Astrocyte (in vitro differentiated cells and primary cell): ENCODE measurements around the gene CD24. TPM values are rescaled to one million over a fixed set of nuclear protein-coding genes. Genes with fewer than 3 reads are reported as not detected.

Experiments used
- DNase-seq: peaks from one replicate; pipeline ENCODE4 v3.0.0-alpha.2; 2010; ENCODE audit warnings: low read depth
- FAIRE-seq: peaks from 2 replicates; lab custom pipeline; 2011; peaks lifted over from hg19 to GRCh38; lab: Jason Lieb, UNC
- H2AFZ ChIP-seq: 2 replicates; pipeline ENCODE4 v1.6.0; 2012; ENCODE audit warnings: low read depth, low read length, inconsistent platforms
- H3K27ac ChIP-seq: 2 replicates; pipeline ENCODE4 v1.5.1; 2011; ENCODE audit warnings: low read depth, low read length, inconsistent platforms
- H3K27me3 ChIP-seq: 2 replicates; pipeline ENCODE4 v1.6.0; 2011; ENCODE audit warnings: low read length, inconsistent platforms; ENCODE audit not compliant: insufficient read depth
- H3K36me3 ChIP-seq: 2 replicates; pipeline ENCODE4 v1.5.1; 2011; ENCODE audit warnings: low read length, inconsistent platforms; ENCODE audit not compliant: insufficient read depth
- H3K4me1 ChIP-seq: 2 replicates; pipeline ENCODE4 v1.5.1; 2011; ENCODE audit warnings: low read length, inconsistent platforms; ENCODE audit not compliant: insufficient read depth
- H3K4me2 ChIP-seq: 2 replicates; pipeline ENCODE4 v1.6.0; 2012; ENCODE audit warnings: low read length, inconsistent platforms
- H3K4me3 ChIP-seq: 2 replicates; pipeline ENCODE4 v1.5.1; 2011; ENCODE audit warnings: low read depth, mild to moderate bottlenecking, low read length, inconsistent platforms; ENCODE audit not compliant: insufficient read depth
- H3K79me2 ChIP-seq: 2 replicates; pipeline ENCODE4 v1.6.0; 2012; ENCODE audit warnings: mild to moderate bottlenecking, low read length, inconsistent platforms; ENCODE audit not compliant: insufficient read depth
- H3K9ac ChIP-seq: 2 replicates; pipeline ENCODE4 v1.6.0; 2012; ENCODE audit warnings: mild to moderate bottlenecking, low read length, inconsistent platforms
- H3K9me3 ChIP-seq: 2 replicates; pipeline ENCODE4 v1.5.1; 2012; ENCODE audit warnings: low read depth, mild to moderate bottlenecking, low read length, inconsistent platforms; ENCODE audit not compliant: insufficient read depth
- H4K20me1 ChIP-seq: 2 replicates; pipeline ENCODE4 v1.6.0; 2012; ENCODE audit warnings: low read length, inconsistent platforms; ENCODE audit not compliant: insufficient read depth
- H3K27ac Mint-ChIP-seq: one replicate; pipeline ENCODE4 v1.8.0; 2021; ENCODE audit warnings: mild to moderate bottlenecking, mixed read lengths; ENCODE audit not compliant: unreplicated experiment
- H3K27me3 Mint-ChIP-seq: one replicate; pipeline ENCODE4 v1.8.0; 2021; ENCODE audit warnings: low read depth, mixed read lengths; ENCODE audit not compliant: unreplicated experiment
- H3K36me3 Mint-ChIP-seq: one replicate; pipeline ENCODE4 v1.8.0; 2021; ENCODE audit warnings: low read depth, mixed read lengths; ENCODE audit not compliant: unreplicated experiment
- H3K4me1 Mint-ChIP-seq: one replicate; pipeline ENCODE4 v1.8.0; 2021; ENCODE audit warnings: low read depth, mixed read lengths; ENCODE audit not compliant: unreplicated experiment
- H3K4me3 Mint-ChIP-seq: one replicate; pipeline ENCODE4 v1.8.0; 2021; ENCODE audit warnings: mild to moderate bottlenecking, moderate library complexity, mixed read lengths; ENCODE audit not compliant: unreplicated experiment
- H3K9me3 Mint-ChIP-seq: one replicate; pipeline ENCODE4 v1.8.0; 2021; ENCODE audit warnings: mild to moderate bottlenecking, mixed read lengths; ENCODE audit not compliant: unreplicated experiment
- EZH2 ChIP-seq: IDR thresholded peaks from 2 replicates; pipeline ENCODE4 v1.6.1; 2012; ENCODE audit warnings: mild to moderate bottlenecking, low read length, inconsistent platforms; ENCODE audit not compliant: insufficient read depth
- total RNA-seq: library from RNA; stranded (reverse); gene quantifications from 2 replicates; pipeline ENCODE4 v1.2.1, GENCODE V29; 2021
- TF ChIP-seq, protein P1 (sequence below): IDR thresholded peaks from 2 replicates; pipeline ENCODE4 v1.5.1; 2011; ENCODE audit warnings: low read depth, mild to moderate bottlenecking, inconsistent platforms, low read length, moderate library complexity; ENCODE audit not compliant: insufficient read depth

Gene CD24
- total RNA-seq, 1 donor from 2014 or later: 95.1 TPM

DNA sequence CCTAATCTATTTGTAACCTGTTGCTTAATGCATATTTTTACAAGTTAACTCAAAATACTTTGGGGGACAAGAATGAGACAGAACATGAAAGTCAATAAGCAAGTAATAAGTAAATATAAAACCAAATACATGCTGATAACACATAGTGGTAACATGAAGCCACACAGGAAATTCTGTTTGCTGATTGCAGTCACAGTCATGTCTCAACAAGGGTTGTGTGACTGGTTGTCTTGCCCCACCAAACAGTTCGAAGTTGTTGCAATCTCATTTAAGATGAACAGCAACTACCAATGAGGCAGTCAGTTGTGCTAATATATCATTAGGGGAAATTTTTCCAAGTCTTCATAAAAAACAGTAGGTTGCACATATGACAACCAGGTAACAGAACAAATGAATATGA lies 14.5 kb downstream of the CD24 start:
- H3K4me3 Mint-ChIP-seq: no peak overlapping the region
- TF ChIP-seq, protein P1, sequence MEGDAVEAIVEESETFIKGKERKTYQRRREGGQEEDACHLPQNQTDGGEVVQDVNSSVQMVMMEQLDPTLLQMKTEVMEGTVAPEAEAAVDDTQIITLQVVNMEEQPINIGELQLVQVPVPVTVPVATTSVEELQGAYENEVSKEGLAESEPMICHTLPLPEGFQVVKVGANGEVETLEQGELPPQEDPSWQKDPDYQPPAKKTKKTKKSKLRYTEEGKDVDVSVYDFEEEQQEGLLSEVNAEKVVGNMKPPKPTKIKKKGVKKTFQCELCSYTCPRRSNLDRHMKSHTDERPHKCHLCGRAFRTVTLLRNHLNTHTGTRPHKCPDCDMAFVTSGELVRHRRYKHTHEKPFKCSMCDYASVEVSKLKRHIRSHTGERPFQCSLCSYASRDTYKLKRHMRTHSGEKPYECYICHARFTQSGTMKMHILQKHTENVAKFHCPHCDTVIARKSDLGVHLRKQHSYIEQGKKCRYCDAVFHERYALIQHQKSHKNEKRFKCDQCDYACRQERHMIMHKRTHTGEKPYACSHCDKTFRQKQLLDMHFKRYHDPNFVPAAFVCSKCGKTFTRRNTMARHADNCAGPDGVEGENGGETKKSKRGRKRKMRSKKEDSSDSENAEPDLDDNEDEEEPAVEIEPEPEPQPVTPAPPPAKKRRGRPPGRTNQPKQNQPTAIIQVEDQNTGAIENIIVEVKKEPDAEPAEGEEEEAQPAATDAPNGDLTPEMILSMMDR: no peak
- TF ChIP-seq EZH2: no peak
- H3K9me3 Mint-ChIP-seq: no peaks in the 10 kb centered on the region
- H2AFZ ChIP-seq: no peak overlapping the region
- H3K27me3 Mint-ChIP-seq: peaks cover 2% of the 10 kb centered on the region
- no peaks in the 10 kb centered on the region for H3K4me1 Mint-ChIP-seq
- H3K36me3 Mint-ChIP-seq: no peaks in the 10 kb centered on the region
- DNase-seq: no peak
- H3K79me2 ChIP-seq: no peaks in the 10 kb centered on the region
- no peak for FAIRE-seq
- no peak overlapping the region for H3K27ac Mint-ChIP-seq
- H3K4me3 ChIP-seq: no peak overlapping the region
- H3K27ac ChIP-seq: no peak overlapping the region
- H3K27me3 ChIP-seq: no peaks in the 10 kb centered on the region
- no peak overlapping the region for H3K4me2 ChIP-seq
- no peaks in the 10 kb centered on the region for H4K20me1 ChIP-seq
- no peak overlapping the region for H3K9ac ChIP-seq
- H3K4me1 ChIP-seq: no peaks in the 10 kb centered on the region
- no peaks in the 10 kb centered on the region for H3K36me3 ChIP-seq
- H3K9me3 ChIP-seq: no peaks in the 10 kb centered on the region

DNA sequence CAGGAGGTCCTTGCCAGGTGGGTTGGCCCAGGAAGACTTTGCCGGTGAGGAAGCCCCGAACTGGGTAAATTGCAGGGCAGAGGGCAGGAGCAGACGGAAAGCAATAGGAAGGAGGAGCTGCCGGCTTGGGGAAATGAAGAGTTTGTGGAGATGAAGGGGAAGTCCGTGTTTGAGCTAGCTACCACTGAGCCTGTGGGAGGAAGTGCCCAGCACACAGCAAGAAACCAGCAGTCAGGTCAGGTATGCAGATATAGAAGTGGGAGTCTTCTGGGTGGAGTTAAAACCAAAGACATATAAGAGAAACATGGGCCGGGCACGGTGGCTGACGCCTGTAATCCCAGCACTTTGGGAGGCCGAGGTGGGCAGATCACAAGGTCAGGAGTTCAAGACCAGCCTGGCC lies 34.7 kb downstream of the CD24 start:
- Histone ChIP-seq H3K9ac (no peak overlapping the region), H3K79me2 (no peaks in the 10 kb centered on the region), H2AFZ (no peak overlapping the region), H3K27ac (no peak overlapping the region), H4K20me1 (no peaks in the 10 kb centered on the region), H3K27me3 (peaks cover 2% of the 10 kb centered on the region), H3K4me3 (no peak overlapping the region), H3K36me3 (no peaks in the 10 kb centered on the region), H3K4me2 (no peak overlapping the region), H3K4me1 (no peaks in the 10 kb centered on the region), H3K9me3 (no peaks in the 10 kb centered on the region)
- Mint-ChIP-seq H3K27ac (no peak overlapping the region), H3K4me3 (no peak overlapping the region), H3K9me3 (no peaks in the 10 kb centered on the region), H3K27me3 (peaks cover 12% of the 10 kb centered on the region), H3K36me3 (no peaks in the 10 kb centered on the region), H3K4me1 (no peaks in the 10 kb centered on the region)
- no peak for TF ChIP-seq EZH2
- TF ChIP-seq, protein P1: no peak
- FAIRE-seq (no peak), DNase-seq (no peak)

DNA sequence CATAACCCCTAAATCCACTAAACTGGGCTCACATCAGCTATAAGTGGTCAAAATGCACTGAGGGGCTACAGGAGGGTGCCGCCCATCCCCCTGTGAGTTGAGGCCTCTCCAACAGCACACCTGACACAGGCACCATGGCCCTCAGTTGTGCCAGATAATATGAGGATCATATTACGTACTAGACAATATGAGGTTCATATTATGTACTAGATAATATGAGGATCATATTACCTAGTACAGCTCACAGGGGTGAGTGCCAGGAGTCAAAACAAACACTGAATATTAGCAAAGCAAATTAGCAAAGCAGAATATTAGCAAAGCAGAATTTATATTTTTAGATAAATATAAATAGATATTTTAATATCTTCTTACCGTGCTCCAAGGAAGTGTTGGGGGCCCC lies 35.3 kb downstream of the CD24 start:
- no peaks in the 10 kb centered on the region for H3K36me3 ChIP-seq
- no peaks in the 10 kb centered on the region for H3K4me1 ChIP-seq
- no peak overlapping the region for H2AFZ ChIP-seq
- Mint-ChIP-seq H3K4me3 (no peak overlapping the region), H3K27ac (no peak overlapping the region), H3K27me3 (peaks cover 12% of the 10 kb centered on the region), H3K4me1 (no peaks in the 10 kb centered on the region), H3K36me3 (no peaks in the 10 kb centered on the region), H3K9me3 (no peaks in the 10 kb centered on the region)
- FAIRE-seq (no peak), DNase-seq (no peak)
- H3K9me3 ChIP-seq: no peaks in the 10 kb centered on the region
- H3K4me3 ChIP-seq: no peak overlapping the region
- H3K27me3 ChIP-seq: peaks cover 2% of the 10 kb centered on the region
- TF ChIP-seq, protein P1: no peak
- TF ChIP-seq EZH2: no peak
- no peak overlapping the region for H3K4me2 ChIP-seq
- H3K9ac ChIP-seq: no peak overlapping the region
- no peaks in the 10 kb centered on the region for H4K20me1 ChIP-seq
- no peaks in the 10 kb centered on the region for H3K79me2 ChIP-seq
- no peak overlapping the region for H3K27ac ChIP-seq
